HG02981 (cell line): ENCODE measurements around the gene OTOP3.
"Not testable (repeated sequence)": the region's sequence is repeated elsewhere in the genome, so short reads cannot be mapped to it uniquely, and the experiment has no call there.

Source experiments
- ATAC-seq: cut with Tn5 transposase; IDR thresholded peaks from one replicate; pipeline ENCODE4 v1.9.1; 2021; ENCODE audit warnings: mild to moderate bottlenecking, moderate library complexity; ENCODE audit not compliant: unreplicated experiment

The OTOP3 gene

GRCh38 chr17:74959826-74960515, 24.3 kb downstream of the OTOP3 start:
- no peak for ATAC-seq

GRCh38 chr17:74960570-74961342, 25.1 kb downstream of the OTOP3 start:
- ATAC-seq: no peak

GRCh38 chr17:74961657-74962350, 26.1 kb downstream of the OTOP3 start:
- ATAC-seq: no peak

GRCh38 chr17:74962622-74963394, 27.1 kb downstream of the OTOP3 start:
- no peak for ATAC-seq

GRCh38 chr17:74963656-74964055, 28.0 kb downstream of the OTOP3 start:
- no peak for ATAC-seq

GRCh38 chr17:74964246-74964761, 28.6 kb downstream of the OTOP3 start:
- ATAC-seq: no peak

DNA sequence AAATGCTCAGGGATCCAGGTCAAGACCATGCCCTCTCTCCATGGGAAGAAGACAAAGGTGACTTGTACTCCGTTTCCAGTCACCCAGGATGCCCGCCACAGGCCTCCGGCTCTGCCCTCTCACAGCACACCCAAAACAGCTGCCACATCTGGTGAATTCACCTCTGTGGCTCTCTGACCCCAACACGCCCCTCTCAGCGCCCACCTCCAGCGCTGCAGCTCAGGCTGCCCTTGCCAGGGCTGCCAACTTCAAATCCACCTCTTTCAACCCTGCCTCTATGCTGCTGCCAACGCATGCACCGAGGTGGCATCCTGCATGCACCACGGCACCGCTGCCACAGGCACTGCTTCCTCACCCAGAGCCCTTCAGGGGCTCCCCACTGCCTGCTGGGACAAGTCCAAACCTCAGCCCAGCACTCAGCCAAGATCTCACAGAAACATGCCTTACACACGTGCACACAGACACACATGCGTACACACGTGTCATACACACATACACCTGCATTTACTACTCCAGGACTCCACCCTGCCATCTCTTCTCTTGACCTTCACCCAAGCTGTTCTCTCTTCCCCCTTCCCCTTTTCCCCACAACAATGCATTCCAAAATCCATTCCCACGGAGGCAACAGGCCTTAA, 29.4 kb downstream of the OTOP3 start:
- no peak for ATAC-seq

- no peak for ATAC-seq
Measured at GRCh38 chr17:74968361-74968780, 32.7 kb downstream of the OTOP3 start.

DNA sequence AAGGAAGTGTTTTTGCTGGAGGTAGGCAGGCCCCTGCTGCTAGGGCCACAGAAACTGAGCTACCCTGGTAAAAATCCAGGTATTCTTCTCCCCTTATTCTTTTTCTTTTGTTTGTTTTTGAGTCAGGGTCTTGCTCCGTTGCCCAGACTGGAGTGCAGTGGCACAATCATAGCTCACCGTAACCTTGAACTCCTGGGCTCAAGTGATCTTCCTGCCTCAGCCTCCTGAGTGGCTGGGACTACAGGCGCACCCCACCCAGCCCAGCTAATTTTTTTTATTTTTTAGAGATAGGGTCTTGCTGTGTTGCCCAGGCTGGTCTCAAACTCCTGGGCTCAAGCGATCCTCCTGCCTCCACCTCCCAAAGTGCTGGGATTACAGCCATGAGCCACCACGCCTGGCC, 33.8 kb downstream of the OTOP3 start:
- ATAC-seq: not testable (repeated sequence)

DNA sequence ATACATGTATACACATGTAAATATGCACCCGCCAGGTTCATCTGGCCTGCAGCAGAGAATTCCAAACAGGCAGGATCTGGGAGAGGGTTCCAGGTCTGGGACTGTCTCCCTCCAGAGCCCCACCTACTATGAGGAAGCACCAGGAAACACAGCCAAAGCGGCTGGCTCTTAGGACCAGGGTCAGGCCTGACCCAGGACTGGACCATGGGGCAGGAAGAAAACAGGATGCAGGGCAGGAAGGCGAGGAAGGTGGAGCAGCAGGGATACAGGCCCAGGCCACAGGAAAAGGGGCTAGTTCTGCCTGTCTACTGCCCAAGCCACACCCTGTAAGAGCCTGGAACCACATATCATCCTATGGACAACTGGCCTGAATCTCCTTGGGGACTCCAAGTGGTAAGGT, 34.7 kb downstream of the OTOP3 start:
- no peak for ATAC-seq

- ATAC-seq: no peak
Measured at GRCh38 chr17:74971069-74971841, 35.6 kb downstream of the OTOP3 start.

DNA sequence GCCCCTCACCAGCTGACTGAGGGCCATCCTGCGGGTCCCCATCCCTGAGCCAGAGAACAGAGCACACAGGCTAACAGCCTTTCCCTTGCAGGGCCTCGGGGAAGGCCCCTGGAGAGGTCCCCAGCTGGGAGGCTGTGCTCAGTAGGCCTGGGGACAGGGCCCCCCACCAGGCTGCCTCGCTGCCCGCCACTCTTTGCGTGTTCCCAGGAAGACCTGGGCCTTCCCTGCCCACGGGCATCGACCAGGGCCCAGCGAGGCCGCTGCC, 36.1 kb downstream of the OTOP3 start:
- ATAC-seq: no peak

DNA sequence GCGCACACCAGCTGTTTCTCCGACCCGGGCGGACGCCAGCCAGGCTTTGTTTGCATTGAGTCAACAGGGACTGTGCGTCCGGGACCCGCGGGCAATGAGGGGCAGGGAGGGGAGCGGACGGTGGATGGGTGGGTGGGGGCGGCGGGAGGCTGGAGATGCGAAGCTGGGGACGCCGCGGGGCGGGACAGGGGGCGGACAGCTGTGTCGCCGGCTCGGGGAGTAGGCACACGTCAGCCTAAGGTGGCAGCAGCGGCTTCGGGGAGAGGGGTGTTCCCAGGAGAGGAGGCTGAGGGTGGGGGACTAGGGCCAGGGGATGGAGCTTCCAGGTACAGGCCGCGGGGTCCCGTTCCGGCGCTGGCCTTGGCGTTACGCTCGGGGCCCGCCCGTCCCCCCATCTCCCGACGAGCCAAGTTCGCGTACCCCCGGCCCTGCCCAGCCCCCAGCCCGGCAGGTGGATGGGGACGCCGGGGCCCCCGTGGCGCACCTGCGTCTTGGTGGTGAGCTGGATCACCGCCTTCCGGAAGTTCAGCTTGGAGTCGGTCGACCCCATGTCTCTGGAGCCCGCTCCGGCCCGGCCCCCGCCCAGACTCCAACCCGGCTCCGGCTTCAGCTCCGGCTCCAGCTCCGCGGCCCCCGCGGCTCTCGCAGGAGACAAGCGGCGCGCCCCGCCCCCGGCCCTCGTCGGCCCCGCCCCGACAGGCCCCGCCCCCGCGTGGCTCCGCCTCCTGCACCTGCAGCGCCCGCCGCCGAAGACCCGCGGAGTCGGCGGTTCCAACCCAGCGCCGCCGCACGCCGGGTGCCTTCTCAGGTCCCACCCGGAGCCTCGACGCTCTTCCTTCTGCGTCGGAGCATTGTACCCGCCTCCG, 36.6 kb downstream of the OTOP3 start, which contains the start of gene HID1:
TSS of gene HID1 (minus strand) at position 653 of the 866 bp plus-strand sequence. CDS start at position 550, 103 bp downstream.
- no peak for ATAC-seq

DNA sequence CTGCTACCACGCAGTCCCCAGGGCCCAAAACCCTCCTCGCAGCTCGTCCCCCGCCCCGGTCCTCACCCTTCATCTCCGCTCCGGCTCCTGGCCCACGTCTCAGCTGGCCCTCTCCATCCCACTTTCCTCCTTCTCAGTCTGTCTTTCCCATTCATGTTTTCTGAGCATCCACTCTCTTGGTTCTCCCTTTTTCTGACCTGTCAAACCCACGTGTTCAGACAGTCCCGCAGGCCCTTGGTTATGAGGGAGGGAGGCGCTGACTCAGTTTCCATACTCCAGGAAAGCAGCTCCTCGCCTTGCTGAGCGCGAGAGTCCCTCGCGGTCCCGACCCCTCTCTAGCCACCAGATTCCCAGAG, 37.3 kb downstream of the OTOP3 start:
- no peak for ATAC-seq

DNA sequence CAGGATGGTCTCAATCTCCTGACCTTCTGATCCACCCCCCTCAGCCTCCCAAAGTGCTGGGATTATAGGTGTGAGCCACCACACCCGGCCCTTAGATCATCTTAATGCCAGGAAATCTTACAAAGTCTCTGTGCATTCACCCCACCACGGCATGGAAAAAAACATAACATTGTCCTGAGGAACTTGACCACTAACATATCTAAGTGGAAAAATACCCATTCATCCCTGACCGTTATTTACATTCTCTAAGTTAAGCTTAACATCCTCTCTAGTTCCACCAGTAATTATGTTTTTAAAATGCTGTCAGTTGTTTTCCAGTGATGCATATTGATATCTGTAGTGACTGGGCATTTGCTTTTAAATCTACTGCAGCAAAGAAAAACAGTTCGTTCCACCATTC, 40.2 kb downstream of the OTOP3 start:
- no peak for ATAC-seq

DNA sequence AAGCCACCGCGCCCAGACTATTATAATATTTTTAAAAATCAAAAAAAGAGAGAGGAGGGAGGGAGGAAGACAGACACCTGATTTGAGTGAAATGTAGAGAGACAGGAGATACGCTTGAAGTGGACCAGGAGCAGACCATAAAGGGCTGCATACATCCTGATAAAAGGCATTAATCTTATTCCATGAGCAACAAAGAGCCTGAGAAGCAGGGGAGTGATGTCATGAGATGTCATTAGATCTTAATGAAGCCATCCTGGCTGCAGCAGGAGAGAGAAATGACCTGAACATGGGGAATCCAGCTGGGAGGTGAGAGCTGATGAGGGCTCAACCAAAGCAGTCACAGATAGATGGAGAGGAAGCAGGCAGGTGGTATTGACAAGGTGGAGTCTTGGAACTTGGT, 42.1 kb downstream of the OTOP3 start:
- no peak for ATAC-seq

DNA sequence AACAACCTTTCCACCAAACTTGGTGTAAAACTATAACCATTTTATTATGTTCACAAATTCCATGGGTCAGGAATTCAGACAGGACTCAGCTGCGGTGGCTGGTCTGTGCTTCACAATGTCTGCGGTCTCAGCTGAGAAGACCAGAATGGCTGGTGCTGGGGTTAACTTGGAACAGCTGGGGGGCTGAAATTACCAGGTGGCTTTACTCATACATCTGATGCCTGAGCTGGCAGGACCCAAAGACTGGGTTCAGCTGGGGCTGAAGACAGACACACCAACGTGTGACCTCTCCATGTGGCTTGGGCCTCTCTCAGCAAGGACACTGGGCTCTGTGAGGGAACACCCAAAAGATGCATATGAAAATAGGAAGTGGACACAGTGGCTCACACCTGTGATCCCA, 42.5 kb downstream of the OTOP3 start:
- ATAC-seq: no peak

DNA sequence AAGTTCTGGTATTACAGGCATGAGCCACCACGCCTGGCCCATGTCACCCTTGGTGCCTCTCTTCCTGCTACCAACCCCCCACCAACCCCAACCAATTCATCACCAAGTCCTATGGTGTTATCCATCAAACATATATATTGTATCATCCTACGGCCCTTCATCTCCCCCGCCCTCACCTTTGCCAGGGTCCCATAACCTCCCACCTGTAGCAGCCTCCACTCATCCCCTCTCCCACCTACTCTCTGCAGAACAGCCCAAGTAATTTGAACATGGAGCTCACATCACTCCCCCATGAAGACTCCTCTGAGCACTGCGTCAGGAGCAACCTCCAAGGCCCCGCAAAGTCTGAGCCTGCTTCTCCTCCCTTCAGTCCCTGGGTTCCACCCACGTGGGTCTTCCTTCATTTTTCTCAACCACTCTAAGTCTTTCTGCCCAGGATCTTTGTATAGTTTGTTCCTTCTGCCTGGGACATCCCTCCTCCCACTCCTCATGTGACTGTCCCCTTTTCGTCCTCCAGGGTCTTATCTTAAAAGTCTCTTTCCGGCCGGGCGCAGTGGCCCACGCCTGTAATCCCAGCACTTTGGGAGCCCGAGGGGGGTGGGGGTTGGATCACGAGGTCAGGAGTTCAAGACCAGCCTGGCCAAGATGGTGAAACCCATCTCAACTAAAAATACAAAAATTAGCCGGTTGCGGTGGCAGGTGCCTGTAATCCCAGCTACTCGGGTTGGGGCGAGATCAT, 43.9 kb downstream of the OTOP3 start:
- no peak for ATAC-seq
